ENCODE measurements around the gene TBC1D25.

TBC1D25 gene

GRCh38 chrX:48592971-48593370, 53.5 kb downstream of the TBC1D25 start:
- Histone ChIP-seq H3K9ac (ENCODE audit: low read length) (no peak overlapping the region), H2AFZ (ENCODE audit: low read depth, low read length) (no peak overlapping the region), H3K23ac (ENCODE audit: low read length in 2 of 2) (no peak overlapping the region), H3K9me3 (ENCODE audit: control insufficient read depth, low read length) (no peaks in the 10 kb centered on the region), H3K79me1 (replicated peaks; ENCODE audit: low read length, poor library complexity, severe bottlenecking) (no peaks in the 10 kb centered on the region), H2BK12ac (ENCODE audit: low read length in 2 of 2) (no peak overlapping the region), H3K4me1 (ENCODE audit: control insufficient read depth, insufficient read depth, low read depth, low read length) (peaks cover 4% of the 10 kb centered on the region), H3K18ac (ENCODE audit: low read depth in 1 of 2, low read length in 2 of 2) (no peak overlapping the region), H3K4me2 (ENCODE audit: low read length, poor library complexity, severe bottlenecking) (no peak overlapping the region), H2BK120ac (ENCODE audit: low read depth, low read length) (peak overlapping the region; percentile 19), H3K4me3 (ENCODE audit: insufficient read depth in 1 of 2, low read depth in 1 of 2, low read length in 2 of 2) (no peak overlapping the region), H2BK15ac (ENCODE audit: low read depth, poor library complexity, severe bottlenecking) (no peak overlapping the region), H2AK5ac (ENCODE audit: low read length, severe bottlenecking) (no peak overlapping the region), H3K36me3 (ENCODE audit: control insufficient read depth in 1 of 2, insufficient read depth in 2 of 2, low read depth in 1 of 2, low read length in 2 of 2) (no peaks in the 10 kb centered on the region), H3K27me3 (ENCODE audit: control insufficient read depth in 1 of 2, insufficient read depth in 1 of 2, low read length in 2 of 2) (no peaks in the 10 kb centered on the region), H3K4ac (ENCODE audit: low read depth in 1 of 2, low read length in 2 of 2) (no peak overlapping the region), H3K14ac (ENCODE audit: low read length in 2 of 2) (no peak overlapping the region), H3K27ac (ENCODE audit: low read length, poor library complexity, severe bottlenecking) (no peak overlapping the region), H4K91ac (ENCODE audit: low read length) (no peak overlapping the region), H4K8ac (ENCODE audit: low read length) (no peak overlapping the region), H2BK5ac (ENCODE audit: low read depth, low read length, poor library complexity, severe bottlenecking) (no peak overlapping the region)
- DNase-seq = no peak
- 73% methylated on average over 3 of the region's 5 CpGs for WGBS

GRCh38 chrX:48595929-48596328, 56.4 kb downstream of the TBC1D25 start:
- Histone ChIP-seq H3K9me3 (ENCODE audit: control insufficient read depth, low read length) (no peaks in the 10 kb centered on the region), H3K23ac (ENCODE audit: low read length in 2 of 2) (no peak overlapping the region), H3K79me1 (replicated peaks; ENCODE audit: low read length, poor library complexity, severe bottlenecking) (peaks cover 11% of the 10 kb centered on the region), H2BK120ac (ENCODE audit: low read depth, low read length) (no peak overlapping the region), H3K4ac (ENCODE audit: low read depth in 1 of 2, low read length in 2 of 2) (no peak overlapping the region), H2BK12ac (ENCODE audit: low read length in 2 of 2) (no peak overlapping the region), H2AK5ac (ENCODE audit: low read length, severe bottlenecking) (no peak overlapping the region), H2BK5ac (ENCODE audit: low read depth, low read length, poor library complexity, severe bottlenecking) (no peak overlapping the region), H3K9ac (ENCODE audit: low read length) (no peak overlapping the region), H3K18ac (ENCODE audit: low read depth in 1 of 2, low read length in 2 of 2) (no peak overlapping the region), H4K8ac (ENCODE audit: low read length) (no peak overlapping the region), H3K4me2 (ENCODE audit: low read length, poor library complexity, severe bottlenecking) (no peak overlapping the region), H3K14ac (ENCODE audit: low read length in 2 of 2) (no peak overlapping the region), H3K27ac (ENCODE audit: low read length, poor library complexity, severe bottlenecking) (no peak overlapping the region), H3K36me3 (ENCODE audit: control insufficient read depth in 1 of 2, insufficient read depth in 2 of 2, low read depth in 1 of 2, low read length in 2 of 2) (peaks cover 18 to 24% of the 10 kb centered on the region in 2 experiments), H2AFZ (ENCODE audit: low read depth, low read length) (no peak overlapping the region), H3K4me3 (ENCODE audit: insufficient read depth in 1 of 2, low read depth in 1 of 2, low read length in 2 of 2) (no peak overlapping the region), H2BK15ac (ENCODE audit: low read depth, poor library complexity, severe bottlenecking) (no peak overlapping the region), H3K27me3 (ENCODE audit: control insufficient read depth in 1 of 2, insufficient read depth in 1 of 2, low read length in 2 of 2) (no peaks in the 10 kb centered on the region), H4K91ac (ENCODE audit: low read length) (no peak overlapping the region), H3K4me1 (ENCODE audit: control insufficient read depth, insufficient read depth, low read depth, low read length) (peaks cover 8% of the 10 kb centered on the region)
- WGBS = 64% methylated on average over 2 of the region's 2 CpGs
- DNase-seq = no peak

- Histone ChIP-seq H3K4me3 (ENCODE audit: insufficient read depth in 1 of 2, low read depth in 1 of 2, low read length in 2 of 2) (peak within 1 kb of the TSS; percentile 78 to 79), H3K36me3 (ENCODE audit: control insufficient read depth in 1 of 2, insufficient read depth in 2 of 2, low read depth in 1 of 2, low read length in 2 of 2) (peaks cover 35 to 38% of the 10 kb centered on the region in 2 experiments), H3K79me1 (replicated peaks; ENCODE audit: low read length, poor library complexity, severe bottlenecking) (peaks cover 11% of the 10 kb centered on the region), H4K8ac (ENCODE audit: low read length) (peak within 1 kb of the TSS; percentile 95), H3K18ac (ENCODE audit: low read depth in 1 of 2, low read length in 2 of 2) (peak within 1 kb of the TSS; percentile 94 to 99), H3K4me1 (ENCODE audit: control insufficient read depth, insufficient read depth, low read depth, low read length) (peaks cover 4% of the 10 kb centered on the region), H3K14ac (ENCODE audit: low read length in 2 of 2) (peak within 1 kb of the TSS in 1 of 2 experiments; percentile 91), H3K9ac (ENCODE audit: low read length) (peak within 1 kb of the TSS; percentile 92), H3K27ac (ENCODE audit: low read length, poor library complexity, severe bottlenecking) (peak within 1 kb of the TSS; percentile 100), H3K4ac (ENCODE audit: low read depth in 1 of 2, low read length in 2 of 2) (peak within 1 kb of the TSS; percentile 97 to 98), H2AK5ac (ENCODE audit: low read length, severe bottlenecking) (peak within 1 kb of the TSS; percentile 78), H3K9me3 (ENCODE audit: control insufficient read depth, low read length) (no peaks in the 10 kb centered on the region), H2BK12ac (ENCODE audit: low read length in 2 of 2) (peak within 1 kb of the TSS; percentile 23 to 94), H3K4me2 (ENCODE audit: low read length, poor library complexity, severe bottlenecking) (peak within 1 kb of the TSS; percentile 73), H2AFZ (ENCODE audit: low read depth, low read length) (no peak within 1 kb of the TSS), H3K27me3 (ENCODE audit: control insufficient read depth in 1 of 2, insufficient read depth in 1 of 2, low read length in 2 of 2) (no peaks in the 10 kb centered on the region), H3K23ac (ENCODE audit: low read length in 2 of 2) (no peak within 1 kb of the TSS), H2BK5ac (ENCODE audit: low read depth, low read length, poor library complexity, severe bottlenecking) (peak within 1 kb of the TSS; percentile 96), H2BK15ac (ENCODE audit: low read depth, poor library complexity, severe bottlenecking) (peak within 1 kb of the TSS; percentile 48), H4K91ac (ENCODE audit: low read length) (peak within 1 kb of the TSS; percentile 97), H2BK120ac (ENCODE audit: low read depth, low read length) (peak within 1 kb of the TSS; percentile 89)
- peak; percentile 95 for DNase-seq
- WGBS = under 1% methylated on average over 52 of the region's 62 CpGs
Observed at GRCh38 chrX:48597353-48598264, 58.1 kb downstream of the TBC1D25 start, which contains the start of gene WDR13. WDR13 (plus strand) TSS chrX:48597492; CDS start chrX:48597997, 505 bp downstream.

- H2BK120ac ChIP-seq (ENCODE audit: low read depth, low read length) = no peak overlapping the region
- no peak overlapping the region for H2AK5ac ChIP-seq (ENCODE audit: low read length, severe bottlenecking)
- H3K36me3 ChIP-seq (ENCODE audit: control insufficient read depth in 1 of 2, insufficient read depth in 2 of 2, low read depth in 1 of 2, low read length in 2 of 2) = peaks cover 40 to 46% of the 10 kb centered on the region in 2 experiments
- H2BK15ac ChIP-seq (ENCODE audit: low read depth, poor library complexity, severe bottlenecking) = no peak overlapping the region
- peak overlapping the region; percentile 87 for H4K8ac ChIP-seq (ENCODE audit: low read length)
- peak overlapping the region; percentile 86 for H4K91ac ChIP-seq (ENCODE audit: low read length)
- H3K9ac ChIP-seq (ENCODE audit: low read length) = peak overlapping the region; percentile 92
- H3K14ac ChIP-seq (ENCODE audit: low read length in 2 of 2) = peak overlapping the region in 1 of 2 experiments; percentile 75
- no peak for DNase-seq
- H3K27me3 ChIP-seq (ENCODE audit: control insufficient read depth in 1 of 2, insufficient read depth in 1 of 2, low read length in 2 of 2) = no peaks in the 10 kb centered on the region
- peak overlapping the region; percentile 89 to 94 for H3K4ac ChIP-seq (ENCODE audit: low read depth in 1 of 2, low read length in 2 of 2)
- WGBS = 96% methylated on average over 23 of the region's 25 CpGs
- H3K79me1 ChIP-seq (replicated peaks; ENCODE audit: low read length, poor library complexity, severe bottlenecking) = peaks cover 11% of the 10 kb centered on the region
- no peak overlapping the region for H2BK5ac ChIP-seq (ENCODE audit: low read depth, low read length, poor library complexity, severe bottlenecking)
- peak overlapping the region; percentile 23 to 94 for H2BK12ac ChIP-seq (ENCODE audit: low read length in 2 of 2)
- no peak overlapping the region for H3K23ac ChIP-seq (ENCODE audit: low read length in 2 of 2)
- no peak overlapping the region for H2AFZ ChIP-seq (ENCODE audit: low read depth, low read length)
- H3K4me2 ChIP-seq (ENCODE audit: low read length, poor library complexity, severe bottlenecking) = peak overlapping the region; percentile 73
- no peaks in the 10 kb centered on the region for H3K9me3 ChIP-seq (ENCODE audit: control insufficient read depth, low read length)
- no peak overlapping the region for H3K27ac ChIP-seq (ENCODE audit: low read length, poor library complexity, severe bottlenecking)
- peaks cover 4% of the 10 kb centered on the region for H3K4me1 ChIP-seq (ENCODE audit: control insufficient read depth, insufficient read depth, low read depth, low read length)
- H3K18ac ChIP-seq (ENCODE audit: low read depth in 1 of 2, low read length in 2 of 2) = peak overlapping the region; percentile 43 to 85
- H3K4me3 ChIP-seq (ENCODE audit: insufficient read depth in 1 of 2, low read depth in 1 of 2, low read length in 2 of 2) = peak overlapping the region in 1 of 2 experiments; percentile 78
Observed at GRCh38 chrX:48598614-48599013, 59.1 kb downstream of the TBC1D25 start.

Data from mesenchymal stem cell (in vitro differentiated cells and primary cell).